ENCODE data around the gene CA9.

- TF ChIP-seq EZH2phosphoT487 (IDR thresholded peaks at IDR 0.05; ENCODE audit: unreplicated experiment) (no peak), CTCF (conservative IDR thresholded peaks at IDR 0.05; ENCODE audit: low read depth in 2 of 2) (peak; percentile 34 to 79)
These were observed 8.9 kb upstream of the CA9 start, which contains the start of gene ARHGEF39 for GRCh38 chr9:35664531-35665470.
